Inferior parietal cortex (tissue), 1 donor: ENCODE results near the gene SLC12A4.
"Not testable (repeated sequence)": the region's sequence is repeated elsewhere in the genome, so short reads cannot be mapped to it uniquely, and the experiment has no call there.

Experiments used
- DNase-seq: peaks from one replicate; pipeline ENCODE4 v3.0.0-alpha.2; 2016; ENCODE audit errors: extremely low spot score

Gene SLC12A4

DNA sequence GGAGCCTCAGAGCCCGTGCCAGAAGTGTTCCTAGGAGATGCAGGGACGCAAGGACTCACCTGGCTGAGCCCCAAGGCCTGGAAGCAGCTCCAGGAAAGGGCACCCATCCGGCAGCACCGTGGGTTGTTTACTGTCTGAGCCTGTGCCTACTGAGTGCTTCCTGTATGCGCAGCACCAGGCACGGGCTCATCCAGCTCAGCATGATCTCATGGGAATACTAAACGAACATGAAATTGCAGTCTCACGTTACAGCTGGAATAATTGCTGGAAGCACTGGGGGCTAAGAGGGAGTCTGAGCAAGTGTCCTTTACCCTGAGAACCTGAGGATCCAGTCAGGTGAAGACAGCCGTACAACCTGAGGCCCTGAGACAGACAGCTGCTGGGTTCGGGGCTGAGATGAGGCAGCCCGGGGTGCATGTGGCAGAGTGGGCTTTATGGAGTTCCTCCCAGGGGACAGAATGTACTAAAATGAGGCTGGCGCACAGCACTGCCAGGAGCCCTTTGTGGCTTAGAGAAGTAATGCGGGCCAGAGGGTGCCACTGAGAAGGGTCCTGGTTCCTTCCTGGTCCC, 42.2 kb downstream of the SLC12A4 start:
- DNase-seq = peak; percentile 60

- no peak for DNase-seq
Observed at GRCh38 chr16:67924140-67924906, 44.1 kb downstream of the SLC12A4 start.

GRCh38 chr16:67923414-67924116, 44.9 kb downstream of the SLC12A4 start:
- DNase-seq = peak; percentile 33

DNA sequence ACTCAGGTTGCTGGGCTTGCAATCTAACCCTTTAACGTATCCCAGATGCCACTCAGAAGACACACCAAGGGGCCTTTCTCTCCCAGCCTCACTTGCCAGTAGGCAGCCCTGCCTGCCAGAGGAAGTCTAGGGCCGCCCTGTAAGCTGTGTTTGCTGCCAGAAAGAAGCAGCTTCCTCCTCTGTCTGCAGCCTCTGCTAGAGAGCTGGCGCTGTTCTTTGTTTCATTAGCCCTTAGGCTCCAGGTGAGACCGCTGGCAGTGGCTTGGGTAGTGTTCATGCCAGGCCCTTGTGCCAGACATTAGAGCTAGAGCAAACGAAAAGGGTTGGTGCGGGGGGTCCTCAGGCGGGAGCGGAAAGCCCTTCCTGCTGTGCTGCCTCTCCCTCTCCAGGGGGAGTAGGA, 45.7 kb downstream of the SLC12A4 start:
- DNase-seq = no peak

GRCh38 chr16:67922221-67922620, 46.2 kb downstream of the SLC12A4 start:
- DNase-seq = no peak

GRCh38 chr16:67919622-67920221, 48.7 kb downstream of the SLC12A4 start:
- DNase-seq = no peak

- DNase-seq = peak; percentile 58
Observed at GRCh38 chr16:67917852-67918236, 50.6 kb downstream of the SLC12A4 start.

- no peak for DNase-seq
Observed at GRCh38 chr16:67917140-67917851, 51.1 kb downstream of the SLC12A4 start.

GRCh38 chr16:67915831-67916723, 52.4 kb downstream of the SLC12A4 start:
- DNase-seq = no peak

- not testable (repeated sequence) for DNase-seq
Observed at GRCh38 chr16:67915496-67915769, 53.0 kb downstream of the SLC12A4 start.

- DNase-seq = no peak
Observed at GRCh38 chr16:67914758-67915495, 53.5 kb downstream of the SLC12A4 start.

- DNase-seq = peak; percentile 73
Observed at GRCh38 chr16:67910158-67910557, 58.3 kb downstream of the SLC12A4 start.

DNA sequence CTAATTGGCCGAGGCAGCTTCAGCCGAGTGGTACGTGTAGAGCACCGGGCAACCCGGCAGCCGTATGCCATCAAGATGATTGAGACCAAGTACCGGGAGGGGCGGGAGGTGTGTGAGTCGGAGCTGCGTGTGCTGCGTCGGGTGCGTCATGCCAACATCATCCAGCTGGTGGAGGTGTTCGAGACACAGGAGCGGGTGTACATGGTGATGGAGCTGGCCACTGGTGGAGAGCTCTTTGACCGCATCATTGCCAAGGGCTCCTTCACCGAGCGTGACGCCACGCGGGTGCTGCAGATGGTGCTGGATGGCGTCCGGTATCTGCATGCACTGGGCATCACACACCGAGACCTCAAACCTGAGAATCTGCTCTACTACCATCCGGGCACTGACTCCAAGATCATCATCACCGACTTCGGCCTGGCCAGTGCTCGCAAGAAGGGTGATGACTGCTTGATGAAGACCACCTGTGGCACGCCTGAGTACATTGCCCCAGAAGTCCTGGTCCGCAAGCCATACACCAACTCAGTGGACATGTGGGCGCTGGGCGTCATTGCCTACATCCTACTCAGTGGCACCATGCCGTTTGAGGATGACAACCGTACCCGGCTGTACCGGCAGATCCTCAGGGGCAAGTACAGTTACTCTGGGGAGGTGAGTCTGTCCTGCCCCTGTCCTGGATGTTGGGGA, 59.2 kb downstream of the SLC12A4 start:
- no peak for DNase-seq

DNA sequence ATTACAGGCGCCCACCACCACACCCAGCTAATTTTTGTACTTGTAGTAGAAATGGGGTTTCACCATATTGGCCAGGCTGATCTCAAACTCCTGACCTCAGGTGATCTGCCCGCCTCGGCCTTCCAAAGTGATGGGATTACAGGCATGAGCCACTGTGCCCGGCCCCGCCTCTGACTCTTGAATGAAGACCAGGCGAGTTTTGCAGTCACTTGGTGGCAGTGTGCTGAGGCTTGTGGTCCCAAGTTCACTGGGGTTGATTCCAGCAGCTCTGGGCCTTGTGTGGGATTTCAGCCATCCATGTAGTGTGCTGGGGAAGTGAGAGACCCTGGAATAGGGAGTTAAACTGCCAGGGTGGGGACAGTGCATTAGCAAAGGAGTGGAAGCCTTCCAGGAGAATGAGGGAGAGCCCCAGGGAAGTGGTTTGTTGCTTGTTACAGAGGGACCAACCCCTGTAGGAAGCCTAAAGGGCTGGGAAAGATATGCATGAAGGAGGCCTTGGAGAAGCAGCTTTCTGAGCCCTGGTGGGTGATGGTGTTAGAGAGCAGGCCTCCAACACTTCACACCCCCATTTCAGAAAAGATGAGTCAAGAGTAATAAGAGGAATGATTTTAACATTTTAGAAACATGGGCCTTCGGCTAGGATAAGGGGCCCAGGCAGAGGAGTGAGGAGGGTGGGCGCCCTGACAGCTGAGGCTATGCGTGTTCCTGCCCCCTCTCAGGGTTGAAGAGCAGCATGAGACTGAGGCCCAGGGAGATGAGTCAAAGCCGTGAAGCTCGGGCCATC, 60.8 kb downstream of the SLC12A4 start:
- DNase-seq = no peak

- no peak for DNase-seq
Observed at GRCh38 chr16:67902831-67903230, 65.6 kb downstream of the SLC12A4 start.

GRCh38 chr16:67901734-67902133, 66.7 kb downstream of the SLC12A4 start:
- no peak for DNase-seq

DNA sequence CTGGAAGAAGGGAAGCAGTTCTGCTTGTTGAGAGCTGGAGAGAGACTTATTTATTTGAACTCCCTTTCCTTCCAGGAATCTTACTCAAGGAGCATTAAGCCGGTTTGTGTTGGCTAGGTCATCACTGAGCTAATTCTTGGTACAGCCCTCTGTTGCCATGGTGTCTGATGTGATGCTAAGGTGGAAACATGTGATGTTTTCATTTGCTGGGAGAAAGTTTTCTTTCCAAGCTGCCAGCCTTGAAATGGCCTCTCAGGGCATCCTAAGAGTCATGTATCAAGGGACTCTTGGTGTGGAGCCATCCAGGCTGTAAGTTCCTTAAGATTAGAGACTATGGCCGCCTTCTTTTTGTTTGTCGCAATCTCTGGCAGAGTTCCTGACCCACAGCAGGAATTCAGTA, 71.2 kb downstream of the SLC12A4 start:
- DNase-seq = peak; percentile 24

- no peak for DNase-seq
Observed at GRCh38 chr16:67893743-67894399, 74.6 kb downstream of the SLC12A4 start.
